GM18511 (cell line): Measurements from ENCODE around the gene SIRT2.
A peak's percentile ranks its signal among the peaks of the same experiment; 100 is the strongest.
"Not testable (repeated sequence)": the region's sequence is repeated elsewhere in the genome, so short reads cannot be mapped to it uniquely, and the experiment has no call there.

Source experiments
- ATAC-seq: cut with Tn5 transposase; IDR thresholded peaks from one replicate; pipeline ENCODE4 v1.9.1; 2021; ENCODE audit warnings: mild to moderate bottlenecking, moderate library complexity; ENCODE audit not compliant: unreplicated experiment

The SIRT2 gene

GRCh38 chr19:38869836-38870607, 29.4 kb downstream of the SIRT2 start:
- peak; percentile 72 for ATAC-seq

- no peak for ATAC-seq
Observed at GRCh38 chr19:38869160-38869835, 30.1 kb downstream of the SIRT2 start.

- no peak for ATAC-seq
Observed at GRCh38 chr19:38868551-38868950, 30.9 kb downstream of the SIRT2 start.

- ATAC-seq = no peak
Observed at GRCh38 chr19:38867171-38867780, 32.1 kb downstream of the SIRT2 start.

GRCh38 chr19:38862321-38863059, 36.9 kb downstream of the SIRT2 start:
- no peak for ATAC-seq

GRCh38 chr19:38861368-38861767, 38.0 kb downstream of the SIRT2 start:
- ATAC-seq = no peak

- ATAC-seq = not testable (repeated sequence)
Observed at GRCh38 chr19:38859631-38860204, 39.7 kb downstream of the SIRT2 start.

GRCh38 chr19:38856813-38857212, 42.6 kb downstream of the SIRT2 start:
- ATAC-seq = no peak

- not testable (repeated sequence) for ATAC-seq
Observed at GRCh38 chr19:38855751-38856150, 43.7 kb downstream of the SIRT2 start.

GRCh38 chr19:38854961-38855360, 44.5 kb downstream of the SIRT2 start:
- not testable (repeated sequence) for ATAC-seq

- no peak for ATAC-seq
Observed at GRCh38 chr19:38853214-38853613, 46.2 kb downstream of the SIRT2 start.

- ATAC-seq = no peak
Observed at GRCh38 chr19:38852231-38853044, 47.0 kb downstream of the SIRT2 start.

- peak; percentile 20 for ATAC-seq
Observed at GRCh38 chr19:38851622-38852230, 47.7 kb downstream of the SIRT2 start.

- ATAC-seq = no peak
Observed at GRCh38 chr19:38850976-38851621, 48.3 kb downstream of the SIRT2 start.

GRCh38 chr19:38850436-38850975, 48.9 kb downstream of the SIRT2 start:
- peak; percentile 72 for ATAC-seq

GRCh38 chr19:38849860-38850435, 49.5 kb downstream of the SIRT2 start, which contains the start of gene HNRNPL:
Gene HNRNPL (minus strand): TSS chr19:38849986. CDS start chr19:38849966, 20 bp downstream.
- peak; percentile 61 for ATAC-seq

- ATAC-seq = peak; percentile 14
Observed at GRCh38 chr19:38849147-38849859, 50.1 kb downstream of the SIRT2 start.
